GM19468 (cell line): ENCODE measurements around the gene EML2.

Experiments used
- ATAC-seq: cut with Tn5 transposase; IDR thresholded peaks from one replicate; pipeline ENCODE4 v1.9.1; 2021; ENCODE audit warnings: mild to moderate bottlenecking, moderate library complexity, moderate number of reproducible peaks; ENCODE audit not compliant: unreplicated experiment; ENCODE audit errors: extremely low read depth

EML2 gene

DNA sequence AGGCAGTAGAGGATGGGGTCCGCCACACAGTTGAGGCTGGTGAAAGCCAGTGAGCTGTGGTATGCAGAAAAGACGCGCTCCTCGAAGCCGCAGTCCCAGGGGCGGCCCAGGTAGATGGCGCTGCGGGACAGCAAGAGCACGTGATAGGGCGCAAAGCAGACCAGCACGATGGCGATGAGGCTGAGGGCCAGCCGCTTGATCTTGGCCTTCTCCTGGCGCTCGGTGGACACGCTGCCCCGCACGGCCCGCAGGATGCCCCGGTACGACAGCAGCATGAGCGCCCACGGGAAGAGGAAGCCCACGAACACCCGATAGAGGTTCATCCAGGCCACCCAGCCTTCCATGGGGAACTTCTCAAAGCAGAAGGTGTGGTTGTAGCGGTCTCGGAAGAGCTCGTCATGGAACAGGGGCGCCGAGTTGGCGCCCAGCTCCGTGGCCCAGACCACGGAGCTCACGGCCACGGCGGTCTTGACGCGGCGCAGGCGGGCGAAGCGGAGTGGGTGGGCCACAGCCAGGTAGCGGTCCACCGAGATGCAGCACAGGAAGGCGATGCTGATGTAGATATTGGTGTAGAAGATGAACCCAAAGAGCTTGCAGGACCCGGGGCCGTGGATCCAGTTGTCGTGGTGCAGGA lies 48.1 kb downstream of the EML2 start:
- ATAC-seq, result no peak

GRCh38 chr19:45590300-45591003 lies 48.7 kb downstream of the EML2 start:
- no peak for ATAC-seq

- ATAC-seq, result no peak
These were observed 49.4 kb downstream of the EML2 start for GRCh38 chr19:45589768-45590167.

GRCh38 chr19:45587873-45588272 lies 51.3 kb downstream of the EML2 start:
- ATAC-seq, result no peak

DNA sequence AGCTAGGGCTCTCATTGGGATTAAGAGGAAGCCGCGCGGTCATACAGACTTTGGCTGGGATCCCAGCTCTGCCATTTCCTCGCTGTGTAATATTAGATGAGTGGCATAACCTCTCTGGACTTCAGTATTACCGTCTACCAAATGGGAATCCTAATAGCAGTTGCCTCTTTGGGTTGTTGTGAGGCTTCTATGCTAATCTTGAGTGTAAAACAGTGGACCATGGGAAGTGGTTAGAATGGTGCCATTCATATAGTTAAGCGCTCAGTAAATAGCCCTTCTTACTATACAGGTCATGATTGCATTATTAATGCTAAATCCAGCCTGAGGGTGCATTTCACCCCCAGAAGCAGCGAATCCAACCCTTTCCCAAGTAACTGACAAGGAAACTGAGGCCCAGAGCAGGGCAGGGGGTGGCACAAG lies 54.0 kb downstream of the EML2 start:
- ATAC-seq, result no peak

GRCh38 chr19:45584332-45585157 lies 54.7 kb downstream of the EML2 start, which contains the start of gene OPA3:
OPA3 (minus strand) TSS chr19:45584802; CDS start chr19:45584764, 38 bp downstream.
- peak; percentile 93 for ATAC-seq

- no peak for ATAC-seq
These were observed 57.6 kb downstream of the EML2 start for GRCh38 chr19:45581576-45581975.

DNA sequence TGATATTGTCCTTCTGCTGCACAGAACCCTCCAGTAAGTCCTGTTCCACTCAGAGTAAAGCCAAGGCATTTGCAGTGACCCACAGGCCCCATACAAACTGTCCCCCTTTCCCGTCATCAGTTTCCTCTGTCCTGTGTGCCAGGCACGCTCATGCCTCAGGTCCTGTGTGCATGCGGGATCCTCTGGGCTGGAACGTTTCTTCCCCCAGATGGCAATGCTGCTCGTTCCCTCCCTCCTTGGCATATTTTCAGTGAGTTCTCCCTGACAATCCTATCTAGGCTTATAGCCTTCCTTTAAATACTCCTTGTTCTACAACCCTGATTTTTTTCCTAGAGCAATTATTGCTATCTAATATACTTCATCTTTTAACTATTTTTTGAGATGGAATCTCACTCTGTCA lies 60.3 kb downstream of the EML2 start:
- ATAC-seq, result no peak

DNA sequence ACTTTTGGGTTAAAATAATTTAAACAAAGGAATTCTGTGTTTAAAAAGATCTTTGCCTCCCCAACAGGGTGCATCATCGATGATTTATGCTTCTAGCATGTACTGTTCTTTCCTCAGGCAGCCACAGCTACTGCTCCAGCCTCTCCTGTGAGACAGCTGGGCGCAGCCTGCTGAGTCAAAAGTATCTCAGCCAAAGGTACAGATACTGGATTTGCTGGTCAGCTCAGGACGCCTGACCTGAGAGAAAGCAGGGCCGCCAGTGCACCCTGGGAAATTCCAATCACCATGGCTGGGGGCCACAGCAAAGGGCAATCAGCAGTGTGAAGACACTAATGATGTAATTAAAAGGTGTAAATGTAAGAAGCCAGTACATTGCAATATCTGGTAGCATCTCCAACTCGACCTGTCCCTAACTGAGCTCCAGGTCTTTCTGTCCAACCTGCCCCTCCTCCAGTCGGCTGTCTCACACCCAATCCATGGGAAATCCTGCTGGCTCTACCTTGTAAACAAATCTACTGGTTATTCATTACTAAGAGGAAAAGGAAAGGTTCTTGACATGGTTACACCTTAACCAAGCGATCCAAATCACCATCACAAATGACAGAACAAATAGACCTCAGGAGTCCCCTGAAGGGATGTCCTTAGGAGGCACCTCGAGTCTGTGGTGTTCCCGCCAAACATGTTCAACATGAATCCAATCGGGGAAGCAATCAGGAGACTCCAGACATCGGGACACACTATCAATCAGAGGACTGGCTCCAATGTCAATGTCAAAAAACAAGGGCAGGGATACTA lies 61.9 kb downstream of the EML2 start:
- ATAC-seq, result no peak

GRCh38 chr19:45576682-45577081 lies 62.5 kb downstream of the EML2 start:
- no peak for ATAC-seq

- ATAC-seq, result no peak
These were observed 64.0 kb downstream of the EML2 start for GRCh38 chr19:45575216-45575615.

DNA sequence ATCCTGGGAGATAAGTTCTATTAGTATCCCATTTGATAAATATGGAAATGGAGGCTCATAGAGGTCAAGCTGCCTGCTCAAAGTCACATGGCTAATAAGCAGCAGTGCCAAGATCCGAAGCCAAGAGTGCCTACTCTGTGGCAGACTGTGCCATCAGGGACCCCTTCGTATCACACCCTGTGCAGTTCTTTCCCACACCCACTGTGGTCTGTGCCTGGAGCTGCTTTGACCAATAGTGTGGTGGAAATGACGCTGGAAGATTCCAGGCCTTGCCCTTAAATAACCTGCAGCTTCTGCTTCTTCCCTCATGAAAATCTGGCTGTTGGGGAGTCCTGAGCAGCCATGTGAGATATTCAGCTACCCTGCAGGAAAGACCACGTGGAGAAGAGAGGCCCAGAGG lies 64.7 kb downstream of the EML2 start:
- no peak for ATAC-seq

- ATAC-seq, result no peak
These were observed 67.6 kb downstream of the EML2 start for GRCh38 chr19:45571457-45572220.

DNA sequence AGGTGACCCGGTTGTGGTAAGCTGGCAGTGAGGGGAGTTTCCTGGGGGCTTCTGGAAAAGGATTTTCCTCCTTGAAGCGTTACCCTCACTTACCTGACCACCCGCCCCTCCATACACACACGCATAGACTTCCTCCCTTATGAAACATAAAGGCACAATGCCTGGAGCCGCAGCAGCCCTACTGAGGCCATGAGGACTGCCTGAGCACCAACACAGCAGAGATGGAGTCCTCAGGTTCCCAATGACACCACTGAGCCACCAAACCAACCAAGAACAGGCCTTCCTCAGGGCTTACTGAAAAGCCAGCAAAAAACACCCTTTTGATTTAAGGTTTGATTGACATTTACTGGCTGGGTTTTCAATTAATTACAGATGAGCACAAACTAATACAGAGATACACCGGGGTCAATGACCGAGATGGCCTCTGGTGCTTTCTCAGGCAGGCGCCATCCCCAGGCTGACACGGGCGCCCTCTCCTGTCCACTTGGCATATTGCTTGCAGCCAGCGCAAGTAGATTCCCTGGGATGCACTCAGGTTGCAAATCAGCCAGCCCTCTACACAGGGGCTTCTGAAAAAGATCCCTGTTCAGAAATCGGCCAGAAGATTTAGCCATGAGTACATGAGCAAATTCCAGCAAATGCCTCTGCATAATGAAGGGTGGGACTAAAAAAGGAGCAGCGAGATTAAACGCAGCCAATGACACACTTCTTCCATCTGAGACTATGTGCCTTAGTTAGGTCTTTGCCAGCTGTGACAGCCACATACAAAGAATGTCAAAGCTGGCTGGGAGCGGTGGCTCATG lies 69.4 kb downstream of the EML2 start:
- no peak for ATAC-seq

DNA sequence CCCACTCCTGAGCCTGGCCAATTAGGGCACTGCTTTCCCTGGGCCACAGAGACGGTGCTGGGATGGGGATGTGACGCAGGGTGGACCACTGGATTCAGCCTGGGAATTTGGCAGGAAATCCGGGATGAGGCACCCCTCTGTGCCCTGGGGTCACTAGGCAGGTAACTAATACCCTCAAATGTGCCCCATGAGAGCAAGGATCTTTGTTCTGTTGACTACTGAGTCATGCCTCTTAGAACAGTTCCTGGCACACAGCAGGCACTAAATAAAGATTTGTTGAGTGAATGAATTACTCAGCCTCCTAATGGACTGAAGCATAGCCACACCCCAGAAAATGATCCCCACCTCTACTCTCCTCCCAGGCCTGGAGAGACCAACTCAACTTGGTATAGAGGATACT lies 70.5 kb downstream of the EML2 start:
- no peak for ATAC-seq

GRCh38 chr19:45567609-45568008 lies 71.6 kb downstream of the EML2 start:
- ATAC-seq, result no peak

GRCh38 chr19:45564131-45564780 lies 74.9 kb downstream of the EML2 start:
- ATAC-seq, result no peak

- no peak for ATAC-seq
These were observed 78.5 kb downstream of the EML2 start for GRCh38 chr19:45560686-45561085.
